Measurements from ENCODE around the gene NKAPD1.
A peak's percentile ranks its signal among the peaks of the same experiment; 100 is the strongest.
"Not testable (repeated sequence)": the region's sequence is repeated elsewhere in the genome, so short reads cannot be mapped to it uniquely, and the experiment has no call there.

NKAPD1 gene

DNA sequence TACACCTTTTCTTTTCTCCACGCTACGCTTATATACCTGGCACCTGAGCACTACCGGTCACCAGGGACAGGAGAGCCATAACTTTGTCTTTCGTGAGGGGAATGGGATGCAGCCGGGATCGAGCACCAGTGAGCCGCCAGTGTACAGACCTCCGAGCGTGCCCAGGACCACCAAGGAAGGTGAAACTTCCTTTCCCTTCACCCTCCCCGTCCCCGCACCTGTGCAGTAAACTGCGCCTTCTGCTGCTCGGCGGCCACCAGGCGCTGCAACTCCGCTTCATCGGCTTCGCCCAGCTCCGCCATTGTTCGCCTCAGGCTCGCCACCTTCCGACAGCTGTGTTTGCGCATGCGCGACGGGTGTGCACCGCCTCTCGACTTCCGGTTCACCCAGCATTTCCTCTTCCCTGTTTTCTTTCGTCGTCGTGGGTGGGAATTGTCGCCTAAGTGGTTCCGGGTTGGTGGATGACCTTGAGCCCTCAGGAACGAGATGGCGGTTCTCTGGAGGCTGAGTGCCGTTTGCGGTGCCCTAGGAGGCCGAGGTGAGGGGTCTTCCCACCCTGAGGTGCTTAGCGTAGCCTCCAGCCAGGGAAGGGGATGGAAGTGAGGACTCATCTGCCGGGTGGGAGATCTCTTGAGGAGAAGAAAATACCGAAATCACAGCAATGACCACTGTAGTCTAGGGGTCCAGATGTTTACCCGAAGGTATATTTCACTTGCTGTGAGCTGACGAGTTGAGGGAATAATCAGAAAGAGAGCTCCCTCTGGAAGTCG is 12.5 kb downstream of the NKAPD1 start, which contains the start of the genes SDHD and TIMM8B:
Gene SDHD, plus strand, starts transcription at position 452 of the 770 bp plus-strand sequence. Its CDS starts 35 bp downstream, at position 487.
Gene TIMM8B, minus strand, starts transcription at position 335 of the 770 bp plus-strand sequence. Its CDS starts 33 bp downstream, at position 302.
- peak; percentile 98 for DNase-seq

DNA sequence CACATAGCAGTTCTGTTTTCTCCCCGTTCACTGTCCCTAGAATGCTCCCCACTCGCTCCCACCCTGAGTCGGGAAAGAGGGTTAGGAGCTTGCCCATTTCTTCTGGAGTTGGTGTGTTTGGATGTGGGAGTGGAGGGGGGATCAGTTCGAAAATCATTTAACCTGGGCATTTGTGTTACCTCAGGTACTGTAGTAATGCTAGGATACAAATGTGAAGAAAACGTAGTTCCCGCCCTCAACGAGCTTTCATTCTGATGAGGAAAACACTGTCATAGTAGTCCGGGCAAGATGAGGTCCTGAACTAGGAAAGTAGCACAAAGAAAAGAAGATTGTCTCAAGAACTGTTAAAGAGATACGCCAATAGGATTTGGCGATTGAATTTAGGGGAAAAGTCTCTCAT is 13.1 kb downstream of the NKAPD1 start:
- DNase-seq, result no peak

DNA sequence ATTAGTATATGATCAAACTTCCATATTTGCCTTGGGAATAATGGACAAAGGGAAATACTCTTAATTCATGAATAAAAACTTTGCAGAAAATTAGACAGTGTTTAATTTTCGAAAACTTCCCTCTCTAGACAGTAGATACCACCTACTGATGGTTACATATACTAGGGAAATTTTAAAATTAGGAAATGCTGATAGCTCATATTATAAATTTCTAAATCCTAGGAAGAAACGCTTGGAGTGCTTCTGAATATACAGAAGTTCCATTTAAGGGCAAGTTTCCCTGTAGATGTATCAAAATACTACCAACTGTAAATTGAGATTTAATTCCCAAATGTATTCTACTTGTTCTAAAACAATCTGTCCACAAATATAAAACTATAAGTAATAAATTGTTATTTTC is 21.2 kb downstream of the NKAPD1 start:
- DNase-seq, result not testable (repeated sequence)

DNA sequence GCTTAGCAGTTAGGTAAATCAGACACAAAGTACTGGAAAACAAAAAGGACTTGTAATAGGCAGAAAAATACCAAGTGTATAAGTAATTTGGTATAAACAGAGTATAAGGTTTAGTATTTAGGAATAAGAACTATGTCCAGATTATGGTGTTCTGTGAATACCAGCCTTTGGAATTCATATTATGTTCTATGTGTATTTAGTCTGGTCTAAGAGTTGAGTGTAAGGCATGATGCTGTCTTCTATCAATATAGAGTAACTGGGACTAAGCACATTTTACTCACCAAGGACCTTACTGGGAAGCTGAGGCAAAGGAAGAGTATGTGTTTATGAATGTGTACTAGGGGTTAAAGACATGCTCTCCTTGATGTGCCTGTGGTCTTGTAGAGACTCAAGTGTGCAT is 22.1 kb downstream of the NKAPD1 start:
- DNase-seq, result no peak

DNA sequence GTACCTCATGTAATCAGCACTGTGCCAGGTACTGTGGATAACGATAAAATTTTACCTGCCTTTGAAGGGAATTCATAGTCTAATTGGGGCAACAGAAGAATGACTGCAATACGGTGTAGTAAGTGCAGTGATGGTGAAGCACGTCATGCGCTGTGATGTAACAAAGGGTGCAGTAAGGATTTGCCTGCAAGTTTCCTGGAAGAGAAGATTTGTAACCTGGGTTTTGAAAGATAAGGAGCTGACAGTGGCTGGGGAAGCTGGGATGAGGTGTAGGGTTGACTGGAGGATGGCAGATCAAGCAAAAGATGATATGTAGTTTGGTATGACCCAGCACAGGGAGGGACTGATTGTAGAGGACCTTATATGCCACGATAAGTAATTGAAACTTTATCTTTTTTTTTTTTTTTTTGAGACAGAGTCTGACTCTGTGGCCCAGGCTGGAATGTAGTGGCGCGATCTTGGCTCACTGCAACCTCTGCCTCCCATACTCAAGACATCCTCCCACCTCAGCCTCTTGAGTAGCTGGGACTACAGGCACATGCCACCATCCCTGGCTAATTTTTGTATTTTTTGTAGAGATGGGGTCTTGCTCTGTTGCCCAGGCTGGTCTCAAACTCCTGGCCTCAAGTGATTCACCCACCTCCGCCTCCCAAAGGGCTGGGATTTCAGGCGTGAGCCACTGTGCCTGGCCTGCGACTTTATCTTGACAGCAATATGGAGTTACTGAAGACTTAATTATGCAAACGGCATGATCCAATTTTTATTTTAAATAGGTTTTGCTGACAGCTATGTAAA is 23.8 kb downstream of the NKAPD1 start:
- no peak for DNase-seq

DNA sequence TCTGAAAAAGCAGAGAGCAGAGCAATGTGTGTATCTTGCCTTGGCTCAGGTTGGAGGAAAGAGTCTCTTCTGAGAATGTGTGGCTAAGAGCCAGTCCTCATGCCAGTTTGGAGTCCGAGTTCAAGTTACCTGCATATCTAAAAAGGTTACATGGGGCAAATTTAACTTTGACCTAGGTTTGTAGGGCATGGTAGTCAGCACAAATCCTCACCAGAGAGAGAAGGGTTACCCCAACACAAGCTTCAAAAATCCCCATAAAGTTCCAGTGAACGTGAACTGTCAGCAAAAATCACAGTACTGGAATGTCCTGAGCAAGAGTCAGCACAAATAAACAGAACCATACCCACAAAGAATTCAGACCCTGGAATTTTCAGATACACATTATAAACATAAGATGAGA is 26.4 kb downstream of the NKAPD1 start:
- no peak for DNase-seq

DNA sequence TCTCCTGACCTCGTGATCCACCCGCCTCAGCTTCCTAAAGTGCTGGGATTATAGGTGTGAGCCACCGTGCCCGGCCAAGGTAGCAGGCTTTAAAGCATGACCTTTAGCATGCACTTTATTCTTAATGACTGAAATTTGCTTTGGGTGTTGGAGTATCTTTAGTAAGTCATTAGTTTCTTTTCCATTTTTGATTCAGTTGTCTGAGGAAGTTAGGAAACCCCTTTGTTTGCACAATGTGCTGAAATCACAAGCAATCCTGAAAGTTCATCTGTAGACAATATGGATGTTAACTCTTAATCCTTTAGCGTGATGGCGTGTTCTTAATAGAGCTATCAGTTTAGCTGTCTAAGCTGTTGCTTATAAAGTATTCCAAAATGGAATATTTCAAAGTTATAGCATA is 29.3 kb downstream of the NKAPD1 start:
- DNase-seq, result no peak

DNA sequence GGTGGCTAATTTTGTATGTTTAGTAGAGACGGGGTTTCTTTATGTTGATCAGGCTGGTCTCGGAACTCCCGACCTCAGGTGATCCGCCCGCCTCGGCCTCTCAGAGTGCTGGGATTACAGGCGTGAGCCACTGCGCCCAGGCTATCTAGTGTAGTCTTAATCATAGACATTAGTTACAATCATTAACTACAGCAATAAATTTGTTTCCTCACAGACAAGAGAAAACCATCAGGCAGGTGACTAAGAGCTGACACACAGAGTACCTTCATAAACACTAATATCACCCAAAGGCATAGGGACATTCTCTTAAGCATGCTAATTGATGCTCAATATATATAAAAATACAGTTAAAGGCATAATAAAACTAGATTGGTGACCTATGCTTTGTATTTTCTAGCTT is 32.0 kb downstream of the NKAPD1 start:
- no peak for DNase-seq

DNA sequence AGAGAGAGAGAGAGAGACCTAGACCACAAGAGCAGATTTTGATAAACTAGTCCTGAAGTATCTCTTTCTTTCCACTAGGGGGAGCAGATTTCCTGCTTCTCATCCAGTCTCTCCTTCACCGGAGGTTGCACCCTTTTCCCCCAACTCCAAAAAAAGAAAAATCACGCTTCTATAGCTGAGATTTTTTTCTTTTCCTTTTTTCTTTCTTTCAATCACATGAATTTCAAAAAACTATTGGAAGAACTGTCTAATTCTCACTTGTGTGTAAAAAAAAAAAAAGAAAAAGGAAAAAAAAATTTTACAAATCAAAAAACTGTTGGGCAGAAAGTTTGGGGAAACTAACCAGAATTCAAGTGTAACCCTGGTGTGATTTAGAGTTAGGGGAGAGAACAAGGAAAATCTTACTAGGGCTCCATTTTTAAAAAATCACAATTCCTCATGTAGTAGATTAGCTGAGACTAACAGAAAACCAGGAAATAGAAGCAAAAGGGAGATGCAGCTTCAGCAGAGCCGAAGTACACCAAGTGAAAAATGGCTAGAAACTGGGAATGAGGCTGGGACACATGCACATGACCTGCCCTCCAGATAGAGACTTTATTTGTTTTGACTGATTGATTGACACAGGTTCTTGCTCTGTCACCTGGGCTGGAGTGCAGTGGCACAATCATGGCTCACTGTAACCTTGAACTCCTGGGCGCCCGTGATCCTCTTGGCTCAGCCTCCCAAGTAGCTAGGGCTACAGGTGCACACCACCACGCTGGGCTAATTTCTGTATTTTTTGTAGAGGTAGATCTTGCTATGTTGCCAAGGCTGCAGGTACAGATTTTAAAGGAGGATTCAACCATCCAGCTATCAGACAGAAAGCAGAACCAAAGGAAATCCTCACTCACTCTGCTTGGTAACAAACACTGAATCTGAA is 39.7 kb downstream of the NKAPD1 start:
- peak; percentile 51 for DNase-seq

DNA sequence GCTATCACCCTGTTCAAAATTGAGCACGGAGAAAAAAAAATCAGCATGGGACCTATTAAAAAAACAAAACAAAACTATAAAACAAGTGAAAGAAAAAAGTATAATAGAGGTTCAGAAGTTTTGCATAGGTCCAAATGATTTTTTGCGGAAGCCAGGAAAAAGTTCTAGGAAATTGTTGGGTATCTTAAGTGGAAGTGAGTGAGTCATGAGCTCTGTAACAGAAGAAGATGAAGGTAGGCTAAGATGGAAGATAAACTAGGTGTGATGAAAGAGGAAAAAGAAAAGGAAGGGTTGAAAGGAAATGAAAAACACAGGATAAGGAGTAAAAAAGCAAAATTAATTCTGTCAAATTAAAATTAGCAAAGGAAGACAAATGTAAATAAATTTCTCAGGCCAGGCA is 40.4 kb downstream of the NKAPD1 start:
- no peak for DNase-seq

DNA sequence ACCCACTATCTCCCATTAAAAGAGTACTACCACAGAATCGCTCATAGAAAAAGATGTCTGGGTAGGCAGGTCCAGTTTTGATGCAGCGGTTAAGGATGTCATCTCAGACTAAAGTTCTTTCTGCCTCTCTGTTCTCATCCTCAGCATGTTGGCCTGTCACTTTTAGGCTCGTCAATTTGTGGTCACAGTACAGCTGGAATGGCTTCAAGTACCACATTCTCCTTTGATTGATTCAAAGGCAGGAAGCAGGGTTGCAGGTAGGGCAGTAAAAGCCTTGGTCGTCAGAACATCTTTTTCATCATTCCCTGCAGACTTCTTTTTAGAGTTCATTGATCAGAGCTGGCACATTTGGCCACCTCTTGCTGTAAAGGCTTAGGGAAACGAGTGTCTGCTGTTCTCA is 41.3 kb downstream of the NKAPD1 start:
- DNase-seq, result no peak

DNA sequence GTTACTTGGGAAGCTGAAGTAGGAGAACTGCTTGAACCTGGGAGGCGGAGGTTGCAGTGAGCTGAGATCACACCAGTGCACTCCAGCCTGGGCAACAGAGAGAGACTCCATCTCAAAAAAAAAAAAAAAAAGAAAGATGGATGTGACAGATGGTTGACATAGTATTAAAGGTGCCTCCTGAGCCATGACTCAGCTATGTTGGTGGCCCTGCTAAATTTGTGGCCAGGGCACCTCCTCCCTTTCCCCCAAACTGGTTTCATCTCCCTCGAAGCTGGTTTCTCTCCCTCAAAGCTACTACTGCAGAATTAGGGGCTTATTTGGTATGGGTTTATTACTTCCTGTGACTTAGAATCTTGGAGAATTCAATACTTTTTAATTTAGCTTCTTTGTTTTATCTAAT is 44.1 kb downstream of the NKAPD1 start:
- no peak for DNase-seq

DNA sequence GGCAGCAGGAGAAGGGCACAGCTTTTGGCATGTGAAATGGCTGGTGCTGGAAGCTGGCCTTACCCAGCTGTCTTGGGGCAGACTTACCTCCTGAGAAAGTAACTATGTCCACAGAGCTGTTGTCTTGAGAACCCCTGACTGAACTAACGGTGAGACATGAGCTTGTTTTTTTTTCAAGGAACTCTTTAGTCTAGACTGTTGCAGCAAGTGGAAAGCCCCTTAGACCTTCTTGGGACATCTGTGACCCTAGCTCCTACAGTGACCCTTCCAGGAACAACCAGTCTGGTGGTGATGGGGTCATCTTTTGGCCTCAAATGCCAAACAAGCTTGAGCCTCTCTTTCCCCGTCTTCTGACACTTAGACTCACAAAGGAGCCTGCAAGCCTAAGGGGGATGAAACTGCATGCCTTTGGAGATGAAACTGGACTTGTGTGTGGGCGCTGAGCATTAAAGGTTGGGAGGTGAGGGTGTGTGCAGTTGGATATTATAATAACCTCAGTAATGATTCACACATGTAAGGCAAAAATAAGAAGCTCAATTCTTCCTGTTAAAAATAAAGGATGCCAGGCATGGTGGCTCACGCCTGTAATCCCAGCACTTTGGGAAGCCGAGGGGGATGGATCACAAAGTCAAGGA is 48.0 kb downstream of the NKAPD1 start:
- DNase-seq, result no peak

DNA sequence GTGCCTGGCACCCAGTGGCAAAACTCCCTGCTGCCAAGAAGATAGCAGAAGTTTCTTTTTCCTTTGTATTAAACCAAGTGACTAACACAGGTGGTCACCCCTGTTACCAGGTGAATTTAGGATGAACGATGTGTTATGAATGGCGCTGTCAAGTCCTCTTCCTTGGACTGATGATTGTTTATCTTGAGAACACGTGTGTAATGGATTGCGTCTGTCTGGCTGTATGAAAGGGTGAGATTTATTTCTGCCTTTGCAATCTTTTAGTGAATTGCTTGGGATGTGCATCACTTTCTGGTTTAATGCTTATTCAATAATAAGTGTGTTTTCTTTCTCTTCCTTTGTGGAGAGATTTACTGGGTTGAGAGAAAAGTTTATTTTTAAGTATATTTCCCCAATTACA is 49.0 kb downstream of the NKAPD1 start:
- no peak for DNase-seq

DNA sequence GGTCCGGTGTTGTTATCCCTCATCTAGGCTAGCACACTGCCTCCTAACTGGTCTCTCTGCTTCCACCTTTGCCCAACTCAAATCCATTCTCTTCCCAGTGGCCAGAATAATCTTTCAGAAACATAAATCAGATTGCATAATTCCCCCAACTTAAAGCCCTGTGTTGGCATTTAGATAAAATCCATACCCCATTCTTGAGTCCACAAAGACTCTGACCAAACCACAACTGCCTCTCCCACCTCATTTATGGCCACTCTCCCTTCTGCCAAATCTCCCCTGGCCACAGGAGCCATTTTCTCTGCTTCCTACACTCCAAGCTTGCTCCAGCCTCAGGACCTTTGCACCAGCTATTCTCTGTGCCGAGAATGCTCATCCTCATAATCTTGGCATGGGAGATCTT is 53.0 kb downstream of the NKAPD1 start:
- DNase-seq, result no peak

DNA sequence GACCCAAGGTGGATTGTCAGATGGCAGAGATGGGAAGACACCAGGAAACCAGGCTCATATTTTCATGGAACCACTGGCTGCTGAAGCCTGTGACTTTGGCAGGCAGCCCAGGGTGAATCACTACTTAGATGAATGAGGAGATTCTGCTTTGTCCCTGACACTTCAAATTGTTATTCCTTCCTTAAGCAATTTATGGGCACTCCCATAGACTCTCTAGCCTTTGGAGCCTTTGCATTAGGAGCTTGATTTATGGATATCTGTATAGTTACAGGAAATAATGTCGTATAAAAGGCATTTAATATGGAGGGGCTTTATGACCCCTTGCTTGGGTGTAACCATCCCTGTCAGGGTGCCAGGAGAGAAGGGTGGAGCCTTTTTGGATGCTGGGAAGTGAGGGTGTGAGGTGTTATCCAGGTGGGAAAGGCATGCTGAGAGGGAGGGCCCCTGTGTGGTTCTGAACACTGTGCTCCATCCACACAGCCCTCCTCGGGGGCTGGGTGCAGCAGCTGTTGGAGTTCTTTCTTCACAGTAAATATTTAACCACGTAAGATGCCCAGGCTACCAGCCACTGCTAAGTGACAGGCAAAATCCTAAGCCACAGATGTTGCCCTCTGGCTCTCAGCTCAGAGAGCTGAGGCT is 54.5 kb downstream of the NKAPD1 start:
- no peak for DNase-seq

DNA sequence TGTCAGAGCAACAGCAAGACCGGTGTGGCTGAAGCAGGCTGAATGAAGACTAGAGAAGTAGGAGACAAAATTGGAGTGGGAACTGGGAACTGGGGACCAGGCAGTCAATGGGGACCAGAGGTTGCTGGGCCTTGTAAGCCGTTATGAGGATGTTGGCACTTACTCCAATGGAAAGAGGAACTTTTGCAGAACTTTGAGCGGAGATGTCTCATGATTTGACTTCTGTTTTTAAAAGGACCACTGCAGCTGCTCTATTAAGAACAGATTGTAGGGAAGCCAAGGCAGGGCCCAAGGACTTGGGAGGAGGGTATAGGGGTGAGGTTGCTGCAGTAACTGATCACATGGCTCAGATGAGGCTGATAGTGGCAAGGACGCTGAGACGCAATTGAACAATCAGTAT is 55.6 kb downstream of the NKAPD1 start:
- DNase-seq, result no peak

DNA sequence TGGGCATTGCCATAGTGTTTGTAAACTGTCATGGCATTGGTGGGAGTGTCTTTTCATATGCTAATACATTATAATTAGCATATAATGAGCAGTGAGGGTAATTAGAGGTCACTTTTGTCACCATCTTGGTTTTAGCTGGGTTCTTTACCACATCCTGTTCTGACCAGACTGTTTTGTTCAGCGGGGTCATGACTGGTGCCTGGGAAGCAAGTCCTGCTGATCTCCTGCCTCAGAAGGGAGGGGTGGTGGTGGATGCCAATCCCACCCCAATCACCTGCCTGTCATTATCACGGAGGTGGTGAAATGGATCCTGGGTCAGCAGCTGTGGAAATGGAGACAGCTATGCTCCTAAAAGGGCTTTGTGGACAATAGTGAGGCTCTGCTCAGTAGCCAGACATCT is 58.6 kb downstream of the NKAPD1 start:
- DNase-seq, result no peak

DNA sequence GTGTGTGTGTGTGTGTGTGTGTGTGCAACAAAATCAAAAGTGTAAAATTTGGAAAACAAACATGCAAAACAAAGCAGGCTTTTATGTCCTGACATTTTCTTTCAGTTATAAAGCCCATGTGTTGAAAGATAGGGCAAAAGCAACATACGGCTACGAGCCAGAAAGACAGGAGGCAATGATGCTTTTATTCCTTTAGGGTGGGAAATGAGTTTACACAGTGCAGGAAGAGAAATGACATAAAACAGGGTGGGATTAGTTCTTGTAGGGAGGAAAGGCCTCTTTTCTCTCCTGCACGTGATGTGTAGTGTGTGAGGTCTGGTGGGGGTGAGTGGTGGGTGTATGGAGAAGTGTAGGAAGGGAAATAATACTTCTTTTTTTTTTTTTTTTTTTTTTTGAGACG is 60.4 kb downstream of the NKAPD1 start:
- no peak for DNase-seq

All from CD4-positive, alpha-beta T cell treated with Interleukin-10 for 1 hour (primary cell).